T47D (cell line): Measurements from ENCODE around the gene HORMAD2.
"Not testable (repeated sequence)": the region's sequence is repeated elsewhere in the genome, so short reads cannot be mapped to it uniquely, and the experiment has no call there.

Experiments
- DNase-seq, 2 experiments: peaks; one replicate each; pipeline versions ENCODE4 v3.0.0 to v3.0.0-alpha.2; 2011 to 2012; ENCODE audit warnings: low read depth in 1 of 2, low spot score in 1 of 2
- JUND ChIP-seq: IDR thresholded peaks from 2 replicates; pipeline ENCODE4 v1.6.1; 2012; ENCODE audit warnings: low read depth
- in situ Hi-C: cut with HindIII; loops from 2 replicates; pipeline ENCODE4 v1.10.0; 2016; ENCODE audit warnings: low sequenced_read_pairs, low pct_unique_long_range_greater_than_20kb

The HORMAD2 gene

GRCh38 chr22:30195245-30196140 is 115.2 kb downstream of the HORMAD2 start:
- in situ Hi-C loops = no loop called here
- TF ChIP-seq JUND = no peak
- DNase-seq = no peak

GRCh38 chr22:30196141-30196879 is 116.0 kb downstream of the HORMAD2 start:
- no peak for TF ChIP-seq JUND
- DNase-seq = peak in 1 of 2 experiments; percentile 69
- in situ Hi-C loops = no loop called here

GRCh38 chr22:30196880-30197336 is 116.6 kb downstream of the HORMAD2 start:
- no peak for DNase-seq
- in situ Hi-C loops = no loop called here
- no peak for TF ChIP-seq JUND

GRCh38 chr22:30197389-30197788 is 117.1 kb downstream of the HORMAD2 start:
- no peak for TF ChIP-seq JUND
- in situ Hi-C loops = no loop called here

GRCh38 chr22:30198152-30198825 is 118.0 kb downstream of the HORMAD2 start:
- in situ Hi-C loops = no loop called here
- no peak for TF ChIP-seq JUND
- DNase-seq = no peak

More at GRCh38 chr22:30197389-30197788, 117.1 kb downstream of the HORMAD2 start:
- no peak for DNase-seq

GRCh38 chr22:30198921-30199320 is 118.7 kb downstream of the HORMAD2 start:
- no peak for TF ChIP-seq JUND
- DNase-seq = no peak
- in situ Hi-C loops = no loop called here

- DNase-seq, in situ Hi-C loops: not testable (repeated sequence)
Observed at GRCh38 chr22:30200905-30201304, 120.6 kb downstream of the HORMAD2 start.

- DNase-seq = peak in 1 of 2 experiments; percentile 32
- no peak for TF ChIP-seq JUND
- in situ Hi-C loops = no loop called here
Observed at GRCh38 chr22:30201945-30202344, 121.7 kb downstream of the HORMAD2 start.

GRCh38 chr22:30202531-30203006 is 122.3 kb downstream of the HORMAD2 start:
- in situ Hi-C loops = no loop called here
- no peak for TF ChIP-seq JUND
- peak in 1 of 2 experiments; percentile 56 for DNase-seq

GRCh38 chr22:30204015-30204741 is 123.9 kb downstream of the HORMAD2 start:
- TF ChIP-seq JUND = no peak
- no peak for DNase-seq
- in situ Hi-C loops = no loop called here

- no peak for DNase-seq
- no peak for TF ChIP-seq JUND
- in situ Hi-C loops = no loop called here
Observed at GRCh38 chr22:30204742-30205111, 124.5 kb downstream of the HORMAD2 start.

- in situ Hi-C loops = no loop called here
- DNase-seq = no peak
- TF ChIP-seq JUND = no peak
Observed at GRCh38 chr22:30205281-30206115, 125.2 kb downstream of the HORMAD2 start.
